Thyroid gland (tissue), 4 donors: ENCODE data around the gene DNAJB1. TPM values are rescaled to one million over a fixed set of nuclear protein-coding genes. Genes with fewer than 3 reads are reported as not detected.
"Not testable (repeated sequence)": the region's sequence is repeated elsewhere in the genome, so short reads cannot be mapped to it uniquely, and the experiment has no call there.

Source experiments
- DNase-seq, 2 donors: peaks; one replicate each; pipeline ENCODE4 v3.0.0-alpha.2; 2019
- H3K27ac ChIP-seq, 3 donors: fragments of 200-600 bp; sonication (generic); 1 replicate in 2 of 3; 2 replicates in 1 of 3; pipeline ENCODE4 v1.5.1; 2016 to 2019; ENCODE audit warnings: mild to moderate bottlenecking in 1 of 3, moderate library complexity in 1 of 3
- H3K27me3 ChIP-seq: fragments of 200-600 bp; sonication (generic); one replicate; pipeline ENCODE4 v1.5.1; 2019
- H3K36me3 ChIP-seq, 2 donors: fragments of 200-600 bp; sonication (generic); one replicate each; pipeline ENCODE4 v1.5.1; 2016 to 2019
- H3K4me1 ChIP-seq, 2 donors: fragments of 200-600 bp; sonication (generic); one replicate each; pipeline ENCODE4 v1.5.1; 2017 to 2019
- H3K4me3 ChIP-seq, 3 donors: fragments of 200-600 bp; sonication (generic); replicated peaks in 1 of 3; 1 replicate in 2 of 3; 2 replicates in 1 of 3; pipeline ENCODE4 v1.5.1; 2016; ENCODE audit warnings: mild to moderate bottlenecking in 1 of 3
- H3K9me3 ChIP-seq: fragments of 200-600 bp; sonication (generic); one replicate; pipeline ENCODE4 v1.5.1; 2017
- POLR2A ChIP-seq, 2 donors: fragments of 450-650 bp; IDR thresholded peaks; one replicate each; pipeline ENCODE4 v1.6.1; 2017; ENCODE audit warnings: antibody characterized with exemption in 2 of 2, mild to moderate bottlenecking in 2 of 2, moderate library complexity in 1 of 2
- WGBS, 2 donors: methylation state at CpG; one replicate each; pipeline ENCODE4 v1.1.5; 2017; 5-methylcytosine and 5-hydroxymethylcytosine counted together
- intact Hi-C: fragments of 100-400 bp; cut with DNase I; formaldehyde crosslinking; loops from one replicate; pipeline ENCODE4 v1.15.1; 2023
- total RNA-seq, 4 donors: library from RNA; depleted of rRNA; stranded (reverse); fragments of >200 nt; gene quantifications; one replicate each; pipeline ENCODE4 v1.2.3, GENCODE V29; 2016
- TF ChIP-seq, protein P1 (sequence below), 6 experiments: fragments of 200-600 bp in 3 of 6; fragments of 450-650 bp in 3 of 6; sonication (generic) in 3 of 6; IDR thresholded peaks; one replicate each; pipeline ENCODE4 v1.5.1; 2016 to 2019; ENCODE audit warnings: antibody characterized with exemption in 6 of 6, mild to moderate bottlenecking in 2 of 6, inconsistent platforms in 1 of 6, moderate library complexity in 1 of 6

Gene DNAJB1
- total RNA-seq, 4 donors from 2014 or later = 49.1 to 61.1 (median 55.3) TPM

DNA sequence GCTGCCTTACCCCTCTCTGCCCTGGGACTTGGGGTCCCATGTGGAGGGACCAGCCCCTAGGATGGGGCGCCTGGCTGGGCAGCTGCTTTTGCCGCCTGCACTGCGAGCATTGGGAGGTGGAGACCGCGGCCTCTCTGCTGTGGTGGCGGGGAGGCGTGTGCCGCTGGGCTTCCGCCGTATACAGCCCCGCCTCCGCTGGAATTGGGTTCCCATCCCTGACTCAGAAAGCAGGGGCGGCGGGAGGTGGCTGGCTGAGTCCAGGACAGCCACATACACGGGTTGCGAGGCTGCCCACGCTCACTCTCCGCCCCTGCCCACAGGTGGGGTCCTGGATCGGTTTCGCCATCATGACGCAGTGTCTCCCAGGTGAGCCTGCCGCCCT, 47.1 kb upstream of the DNAJB1 start:
- Histone ChIP-seq H3K36me3 (peaks cover 8 to 13% of the 10 kb centered on the region in 2 donors), H3K27me3 (no peaks in the 10 kb centered on the region), H3K27ac (no peak overlapping the region), H3K4me1 (peaks cover 8 to 20% of the 10 kb centered on the region in 2 donors), H3K4me3 (no peak overlapping the region), H3K9me3 (no peaks in the 10 kb centered on the region)
- WGBS, 2 donors = 88 to 92% methylated on average over 4 to 12 of the region's 22 CpGs
- intact Hi-C loops = no loop called here
- no peak for TF ChIP-seq POLR2A (IDR thresholded peaks at IDR 0.05)
- TF ChIP-seq, protein P1, sequence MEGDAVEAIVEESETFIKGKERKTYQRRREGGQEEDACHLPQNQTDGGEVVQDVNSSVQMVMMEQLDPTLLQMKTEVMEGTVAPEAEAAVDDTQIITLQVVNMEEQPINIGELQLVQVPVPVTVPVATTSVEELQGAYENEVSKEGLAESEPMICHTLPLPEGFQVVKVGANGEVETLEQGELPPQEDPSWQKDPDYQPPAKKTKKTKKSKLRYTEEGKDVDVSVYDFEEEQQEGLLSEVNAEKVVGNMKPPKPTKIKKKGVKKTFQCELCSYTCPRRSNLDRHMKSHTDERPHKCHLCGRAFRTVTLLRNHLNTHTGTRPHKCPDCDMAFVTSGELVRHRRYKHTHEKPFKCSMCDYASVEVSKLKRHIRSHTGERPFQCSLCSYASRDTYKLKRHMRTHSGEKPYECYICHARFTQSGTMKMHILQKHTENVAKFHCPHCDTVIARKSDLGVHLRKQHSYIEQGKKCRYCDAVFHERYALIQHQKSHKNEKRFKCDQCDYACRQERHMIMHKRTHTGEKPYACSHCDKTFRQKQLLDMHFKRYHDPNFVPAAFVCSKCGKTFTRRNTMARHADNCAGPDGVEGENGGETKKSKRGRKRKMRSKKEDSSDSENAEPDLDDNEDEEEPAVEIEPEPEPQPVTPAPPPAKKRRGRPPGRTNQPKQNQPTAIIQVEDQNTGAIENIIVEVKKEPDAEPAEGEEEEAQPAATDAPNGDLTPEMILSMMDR (IDR thresholded peaks at IDR 0.05) = no peak
- DNase-seq = no peak

DNA sequence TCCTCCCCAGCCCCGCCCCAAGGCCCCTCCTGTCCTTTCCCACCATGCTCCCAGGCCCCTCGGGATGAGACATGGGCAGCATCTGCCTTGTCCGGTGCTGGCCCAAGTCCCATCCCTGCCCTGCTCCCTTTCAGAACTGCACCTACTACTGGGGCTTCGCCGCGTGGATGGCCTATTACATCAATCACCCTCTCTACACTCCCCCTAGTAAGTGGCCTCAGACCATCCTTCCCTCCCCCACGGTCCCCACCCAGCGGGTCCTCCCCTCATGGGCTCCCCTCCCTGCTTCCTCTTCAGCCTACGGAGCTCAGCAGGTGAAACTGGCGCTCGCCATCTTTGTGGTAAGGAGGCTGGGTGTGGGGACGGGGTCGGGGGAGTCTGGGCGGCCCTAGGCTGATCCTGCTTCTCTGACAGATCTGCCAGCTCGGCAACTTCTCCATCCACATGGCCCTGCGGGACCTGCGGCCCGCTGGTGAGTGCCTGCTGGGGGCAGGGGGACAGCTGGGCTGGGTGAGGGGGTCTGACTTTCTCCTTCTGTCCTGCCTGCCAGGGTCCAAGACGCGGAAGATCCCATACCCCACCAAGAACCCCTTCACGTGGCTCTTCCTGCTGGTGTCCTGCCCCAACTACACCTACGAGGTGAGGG, 46.6 kb upstream of the DNAJB1 start:
- peaks cover 7 to 15% of the 10 kb centered on the region in 2 donors for H3K4me1 ChIP-seq
- DNase-seq, intact Hi-C loops, H3K27ac ChIP-seq, H3K4me3 ChIP-seq, H3K9me3 ChIP-seq, H3K27me3 ChIP-seq: not testable (repeated sequence)
- peaks cover 8 to 13% of the 10 kb centered on the region in 2 donors for H3K36me3 ChIP-seq
- WGBS, 2 donors = 85 to 87% methylated on average over 16 to 22 of the region's 22 CpGs

DNA sequence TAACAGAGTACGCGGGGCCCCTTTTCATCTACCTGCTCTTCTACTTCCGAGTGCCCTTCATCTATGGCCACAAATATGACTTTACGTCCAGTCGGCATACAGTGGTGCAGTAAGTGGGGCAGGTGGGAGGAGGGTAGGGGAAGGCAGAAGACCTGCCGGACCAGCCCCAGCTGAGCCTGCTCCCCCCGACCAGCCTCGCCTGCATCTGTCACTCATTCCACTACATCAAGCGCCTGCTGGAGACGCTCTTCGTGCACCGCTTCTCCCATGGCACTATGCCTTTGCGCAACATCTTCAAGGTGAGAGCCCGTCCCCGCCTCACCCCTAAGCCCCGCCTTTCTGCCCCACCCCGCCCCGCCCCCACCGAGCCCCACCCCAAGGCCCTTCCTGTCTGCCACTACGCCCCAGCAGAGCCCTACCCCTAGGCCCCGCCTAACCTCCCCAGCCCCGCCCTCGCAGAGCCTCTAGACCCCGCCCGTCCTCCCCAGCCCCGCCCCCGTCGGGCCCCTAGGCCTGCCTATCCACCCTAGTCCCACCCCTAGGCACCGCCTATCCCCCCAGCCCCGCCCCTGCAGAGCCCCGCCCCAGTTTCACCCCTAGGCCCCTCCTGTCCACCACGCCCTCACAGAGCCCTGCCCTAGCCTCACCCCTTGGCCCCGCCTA, 45.9 kb upstream of the DNAJB1 start:
- H3K9me3 ChIP-seq = no peaks in the 10 kb centered on the region
- TF ChIP-seq, protein P1 (IDR thresholded peaks at IDR 0.05) = no peak
- TF ChIP-seq POLR2A (IDR thresholded peaks at IDR 0.05) = no peak
- intact Hi-C loops = no loop called here
- WGBS, 2 donors = 79 to 83% methylated on average over 21 to 26 of the region's 33 CpGs
- no peak overlapping the region for H3K27ac ChIP-seq
- peaks cover 8 to 13% of the 10 kb centered on the region in 2 donors for H3K36me3 ChIP-seq
- no peak overlapping the region for H3K4me3 ChIP-seq
- H3K4me1 ChIP-seq = peaks cover 9 to 13% of the 10 kb centered on the region in 2 donors
- DNase-seq = no peak
- H3K27me3 ChIP-seq = no peaks in the 10 kb centered on the region

DNA sequence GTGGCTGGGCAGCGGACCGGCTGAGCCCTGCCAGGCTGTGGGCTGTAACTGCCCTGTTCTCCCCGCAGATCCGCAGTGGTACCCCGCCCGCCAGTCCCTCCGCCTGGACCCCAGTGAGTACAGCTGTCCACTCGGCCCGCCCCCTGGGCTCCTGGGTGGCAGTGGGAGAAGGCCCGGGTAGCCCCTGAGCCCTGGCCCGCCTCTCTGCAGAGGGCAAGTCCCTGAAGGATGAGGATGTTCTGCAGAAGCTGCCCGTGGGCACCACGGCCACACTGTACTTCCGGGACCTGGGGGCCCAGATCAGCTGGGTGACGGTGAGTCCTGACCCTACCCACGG, 45.4 kb upstream of the DNAJB1 start:
- no peak for DNase-seq
- H3K27me3 ChIP-seq = no peaks in the 10 kb centered on the region
- WGBS, 2 donors = 94 to 98% methylated on average over 5 to 6 of the region's 16 CpGs
- TF ChIP-seq POLR2A (IDR thresholded peaks at IDR 0.05) = no peak
- TF ChIP-seq, protein P1 (IDR thresholded peaks at IDR 0.05) = no peak
- H3K9me3 ChIP-seq = no peaks in the 10 kb centered on the region
- no peak overlapping the region for H3K4me3 ChIP-seq
- H3K36me3 ChIP-seq = peaks cover 8 to 13% of the 10 kb centered on the region in 2 donors
- no peak overlapping the region for H3K27ac ChIP-seq
- peaks cover 14 to 17% of the 10 kb centered on the region in 2 donors for H3K4me1 ChIP-seq
- intact Hi-C loops = no loop called here

DNA sequence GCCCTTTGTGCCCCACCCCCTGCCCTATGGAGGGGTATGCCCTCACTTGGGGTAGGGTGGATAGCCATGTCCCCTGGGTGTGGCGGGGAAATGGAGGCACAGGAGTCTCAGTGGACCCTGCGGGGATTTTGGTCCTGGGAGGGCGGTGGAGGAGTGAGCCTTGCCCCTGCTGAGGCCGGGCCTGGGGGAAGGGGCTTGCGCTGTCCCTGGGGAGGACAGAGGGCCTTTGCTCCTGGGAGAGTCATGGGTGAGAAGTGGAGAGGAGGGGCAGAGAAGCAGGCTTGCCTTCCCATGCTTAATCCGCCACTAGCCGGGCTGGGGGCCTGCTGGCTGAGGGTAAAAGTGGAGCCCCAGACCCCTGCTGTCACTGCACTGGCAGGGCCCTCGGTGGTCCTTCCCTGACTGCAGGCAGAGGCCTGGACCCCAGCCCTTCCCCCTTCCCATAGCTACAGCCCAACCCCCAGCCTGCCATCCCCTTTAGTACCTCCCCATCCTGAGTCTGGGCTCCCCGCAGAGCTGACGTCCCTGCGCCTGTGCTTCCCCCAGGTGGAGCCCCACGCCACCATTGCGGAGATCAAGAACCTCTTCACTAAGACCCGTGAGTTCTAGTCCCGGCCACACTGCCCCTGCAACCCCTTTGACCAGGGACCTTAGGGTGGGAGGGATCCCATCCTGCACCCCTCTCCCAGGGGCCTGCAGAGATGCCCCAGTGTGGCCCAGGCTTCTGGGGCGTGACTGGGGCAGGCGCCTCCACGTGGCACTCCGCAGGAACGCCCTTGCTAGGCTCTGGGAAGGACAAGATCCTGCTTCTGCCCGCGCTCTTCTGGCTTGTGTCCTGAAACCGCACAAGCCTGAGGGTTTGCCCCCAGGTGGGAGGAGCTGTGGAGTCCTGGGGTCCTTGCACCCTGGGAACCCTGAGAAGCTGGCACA, 44.7 kb upstream of the DNAJB1 start:
- intact Hi-C loops = no loop called here
- H3K27me3 ChIP-seq = no peaks in the 10 kb centered on the region
- DNase-seq = no peak
- H3K36me3 ChIP-seq = peaks cover 8 to 13% of the 10 kb centered on the region in 2 donors
- H3K9me3 ChIP-seq = no peaks in the 10 kb centered on the region
- WGBS, 2 donors = 91 to 94% methylated on average over 15 to 20 of the region's 23 CpGs
- peak overlapping the region in 1 of 3 donors; percentile 77 for H3K27ac ChIP-seq
- no peak overlapping the region for H3K4me3 ChIP-seq
- TF ChIP-seq, protein P1 (IDR thresholded peaks at IDR 0.05) = no peak
- TF ChIP-seq POLR2A (IDR thresholded peaks at IDR 0.05) = no peak
- H3K4me1 ChIP-seq = peaks cover 21 to 22% of the 10 kb centered on the region in 2 donors
